ENCODE data around the gene ENOSF1. TPM values are rescaled to one million over a fixed set of nuclear protein-coding genes. Genes with fewer than 3 reads are reported as not detected.

The ENOSF1 gene
- total and polyA plus RNA-seq, 2 of the 13 experiments (the other 11 are each of a cell fraction or from before 2014, with no cell fraction given), result 37.6 to 40.1 TPM

DNA sequence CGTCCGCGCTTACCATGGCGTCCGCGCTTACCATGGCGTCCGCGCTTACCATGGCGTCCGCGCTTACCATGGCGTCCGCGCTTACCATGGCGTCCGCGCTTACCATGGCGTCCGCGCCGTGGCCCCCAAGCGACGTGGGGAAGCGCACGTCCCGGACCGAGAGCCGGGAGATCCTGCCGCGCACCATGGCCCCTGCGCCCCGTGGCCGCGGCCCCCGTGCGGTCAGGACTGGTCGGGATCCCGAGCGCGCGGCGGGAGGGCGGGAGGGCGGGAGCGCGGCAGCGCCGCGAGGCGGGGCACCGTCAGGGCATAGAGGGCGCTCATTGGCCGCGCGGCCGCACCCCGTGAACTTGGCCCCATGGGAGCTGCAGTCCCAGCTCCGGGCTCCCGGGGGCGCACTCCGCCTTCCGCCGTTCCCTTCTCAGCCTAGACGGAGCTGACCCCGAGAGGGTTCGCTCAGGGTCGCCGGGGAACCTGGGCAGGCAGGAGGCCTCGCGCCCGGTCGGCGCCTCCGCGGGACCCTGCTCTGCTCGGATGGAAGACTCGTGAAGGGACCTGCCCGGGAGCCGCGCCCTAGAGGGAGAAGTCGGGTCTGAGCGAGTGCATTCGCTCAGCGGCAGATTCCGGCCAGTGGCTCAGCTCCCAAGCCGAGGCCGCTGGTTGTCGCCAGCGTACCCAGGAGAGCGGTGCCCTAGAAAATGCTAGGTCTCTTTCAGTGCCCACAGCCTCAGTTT lies at the start of gene ENOSF1 (continued):
- TF ChIP-seq, protein P1, sequence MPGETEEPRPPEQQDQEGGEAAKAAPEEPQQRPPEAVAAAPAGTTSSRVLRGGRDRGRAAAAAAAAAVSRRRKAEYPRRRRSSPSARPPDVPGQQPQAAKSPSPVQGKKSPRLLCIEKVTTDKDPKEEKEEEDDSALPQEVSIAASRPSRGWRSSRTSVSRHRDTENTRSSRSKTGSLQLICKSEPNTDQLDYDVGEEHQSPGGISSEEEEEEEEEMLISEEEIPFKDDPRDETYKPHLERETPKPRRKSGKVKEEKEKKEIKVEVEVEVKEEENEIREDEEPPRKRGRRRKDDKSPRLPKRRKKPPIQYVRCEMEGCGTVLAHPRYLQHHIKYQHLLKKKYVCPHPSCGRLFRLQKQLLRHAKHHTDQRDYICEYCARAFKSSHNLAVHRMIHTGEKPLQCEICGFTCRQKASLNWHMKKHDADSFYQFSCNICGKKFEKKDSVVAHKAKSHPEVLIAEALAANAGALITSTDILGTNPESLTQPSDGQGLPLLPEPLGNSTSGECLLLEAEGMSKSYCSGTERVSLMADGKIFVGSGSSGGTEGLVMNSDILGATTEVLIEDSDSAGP (CRISPR knock-in tag; IDR thresholded peaks at IDR 0.05; ENCODE audit: borderline replicate concordance), result peak; percentile 71
- TF ChIP-seq, protein P2, sequence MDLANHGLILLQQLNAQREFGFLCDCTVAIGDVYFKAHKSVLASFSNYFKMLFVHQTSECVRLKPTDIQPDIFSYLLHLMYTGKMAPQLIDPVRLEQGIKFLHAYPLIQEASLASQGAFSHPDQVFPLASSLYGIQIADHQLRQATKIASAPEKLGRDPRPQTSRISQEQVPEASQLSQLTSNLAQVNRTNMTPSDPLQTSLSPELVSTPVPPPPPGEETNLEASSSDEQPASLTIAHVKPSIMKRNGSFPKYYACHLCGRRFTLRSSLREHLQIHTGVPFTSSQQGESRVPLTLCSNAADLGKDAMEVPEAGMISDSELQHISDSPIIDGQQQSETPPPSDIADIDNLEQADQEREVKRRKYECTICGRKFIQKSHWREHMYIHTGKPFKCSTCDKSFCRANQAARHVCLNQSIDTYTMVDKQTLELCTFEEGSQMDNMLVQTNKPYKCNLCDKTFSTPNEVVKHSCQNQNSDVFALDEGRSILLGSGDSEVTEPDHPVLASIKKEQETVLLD (CRISPR knock-in tag; IDR thresholded peaks at IDR 0.05; ENCODE audit: low read depth), result peak; percentile 98
- TF ChIP-seq, protein P3, sequence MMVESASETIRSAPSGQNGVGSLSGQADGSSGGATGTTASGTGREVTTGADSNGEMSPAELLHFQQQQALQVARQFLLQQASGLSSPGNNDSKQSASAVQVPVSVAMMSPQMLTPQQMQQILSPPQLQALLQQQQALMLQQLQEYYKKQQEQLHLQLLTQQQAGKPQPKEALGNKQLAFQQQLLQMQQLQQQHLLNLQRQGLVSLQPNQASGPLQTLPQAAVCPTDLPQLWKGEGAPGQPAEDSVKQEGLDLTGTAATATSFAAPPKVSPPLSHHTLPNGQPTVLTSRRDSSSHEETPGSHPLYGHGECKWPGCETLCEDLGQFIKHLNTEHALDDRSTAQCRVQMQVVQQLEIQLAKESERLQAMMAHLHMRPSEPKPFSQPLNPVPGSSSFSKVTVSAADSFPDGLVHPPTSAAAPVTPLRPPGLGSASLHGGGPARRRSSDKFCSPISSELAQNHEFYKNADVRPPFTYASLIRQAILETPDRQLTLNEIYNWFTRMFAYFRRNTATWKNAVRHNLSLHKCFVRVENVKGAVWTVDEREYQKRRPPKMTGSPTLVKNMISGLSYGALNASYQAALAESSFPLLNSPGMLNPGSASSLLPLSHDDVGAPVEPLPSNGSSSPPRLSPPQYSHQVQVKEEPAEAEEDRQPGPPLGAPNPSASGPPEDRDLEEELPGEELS (CRISPR knock-in tag; IDR thresholded peaks at IDR 0.05), result no peak
- TF ChIP-seq SKI (IDR thresholded peaks at IDR 0.05; ENCODE audit: partially characterized antibody), result no peak
- TF ChIP-seq PTBP1 (IDR thresholded peaks at IDR 0.05; ENCODE audit: low read depth, low read length, poor library complexity, severe bottlenecking), result no peak
- no peak for TF ChIP-seq ARID2 (CRISPR knock-in tag; IDR thresholded peaks at IDR 0.05; ENCODE audit: borderline replicate concordance)
- TF ChIP-seq HOXA5 (CRISPR knock-in tag; IDR thresholded peaks at IDR 0.05), result no peak
- TF ChIP-seq, protein P4, sequence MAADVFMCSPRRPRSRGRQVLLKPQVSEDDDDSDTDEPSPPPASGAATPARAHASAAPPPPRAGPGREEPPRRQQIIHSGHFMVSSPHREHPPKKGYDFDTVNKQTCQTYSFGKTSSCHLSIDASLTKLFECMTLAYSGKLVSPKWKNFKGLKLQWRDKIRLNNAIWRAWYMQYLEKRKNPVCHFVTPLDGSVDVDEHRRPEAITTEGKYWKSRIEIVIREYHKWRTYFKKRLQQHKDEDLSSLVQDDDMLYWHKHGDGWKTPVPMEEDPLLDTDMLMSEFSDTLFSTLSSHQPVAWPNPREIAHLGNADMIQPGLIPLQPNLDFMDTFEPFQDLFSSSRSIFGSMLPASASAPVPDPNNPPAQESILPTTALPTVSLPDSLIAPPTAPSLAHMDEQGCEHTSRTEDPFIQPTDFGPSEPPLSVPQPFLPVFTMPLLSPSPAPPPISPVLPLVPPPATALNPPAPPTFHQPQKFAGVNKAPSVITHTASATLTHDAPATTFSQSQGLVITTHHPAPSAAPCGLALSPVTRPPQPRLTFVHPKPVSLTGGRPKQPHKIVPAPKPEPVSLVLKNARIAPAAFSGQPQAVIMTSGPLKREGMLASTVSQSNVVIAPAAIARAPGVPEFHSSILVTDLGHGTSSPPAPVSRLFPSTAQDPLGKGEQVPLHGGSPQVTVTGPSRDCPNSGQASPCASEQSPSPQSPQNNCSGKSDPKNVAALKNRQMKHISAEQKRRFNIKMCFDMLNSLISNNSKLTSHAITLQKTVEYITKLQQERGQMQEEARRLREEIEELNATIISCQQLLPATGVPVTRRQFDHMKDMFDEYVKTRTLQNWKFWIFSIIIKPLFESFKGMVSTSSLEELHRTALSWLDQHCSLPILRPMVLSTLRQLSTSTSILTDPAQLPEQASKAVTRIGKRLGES (CRISPR knock-in tag; IDR thresholded peaks at IDR 0.05; ENCODE audit: borderline replicate concordance), result no peak
- TF ChIP-seq, protein P5, sequence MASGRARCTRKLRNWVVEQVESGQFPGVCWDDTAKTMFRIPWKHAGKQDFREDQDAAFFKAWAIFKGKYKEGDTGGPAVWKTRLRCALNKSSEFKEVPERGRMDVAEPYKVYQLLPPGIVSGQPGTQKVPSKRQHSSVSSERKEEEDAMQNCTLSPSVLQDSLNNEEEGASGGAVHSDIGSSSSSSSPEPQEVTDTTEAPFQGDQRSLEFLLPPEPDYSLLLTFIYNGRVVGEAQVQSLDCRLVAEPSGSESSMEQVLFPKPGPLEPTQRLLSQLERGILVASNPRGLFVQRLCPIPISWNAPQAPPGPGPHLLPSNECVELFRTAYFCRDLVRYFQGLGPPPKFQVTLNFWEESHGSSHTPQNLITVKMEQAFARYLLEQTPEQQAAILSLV (CRISPR knock-in tag; IDR thresholded peaks at IDR 0.05; ENCODE audit: borderline replicate concordance), result 0 out of 2 replicates have a peak, but pooled peaks have one; percentile 73
- TF ChIP-seq LCORL (IDR thresholded peaks at IDR 0.05), result no peak
- no peak for TF ChIP-seq LCORL (CRISPR knock-in tag; IDR thresholded peaks at IDR 0.05)
- no peak for TF ChIP-seq YEATS2 (CRISPR knock-in tag; IDR thresholded peaks at IDR 0.05; ENCODE audit: borderline replicate concordance)
- TF ChIP-seq NR3C1 (CRISPR knock-in tag; IDR thresholded peaks at IDR 0.05), result no peak
- TF ChIP-seq, protein P6, sequence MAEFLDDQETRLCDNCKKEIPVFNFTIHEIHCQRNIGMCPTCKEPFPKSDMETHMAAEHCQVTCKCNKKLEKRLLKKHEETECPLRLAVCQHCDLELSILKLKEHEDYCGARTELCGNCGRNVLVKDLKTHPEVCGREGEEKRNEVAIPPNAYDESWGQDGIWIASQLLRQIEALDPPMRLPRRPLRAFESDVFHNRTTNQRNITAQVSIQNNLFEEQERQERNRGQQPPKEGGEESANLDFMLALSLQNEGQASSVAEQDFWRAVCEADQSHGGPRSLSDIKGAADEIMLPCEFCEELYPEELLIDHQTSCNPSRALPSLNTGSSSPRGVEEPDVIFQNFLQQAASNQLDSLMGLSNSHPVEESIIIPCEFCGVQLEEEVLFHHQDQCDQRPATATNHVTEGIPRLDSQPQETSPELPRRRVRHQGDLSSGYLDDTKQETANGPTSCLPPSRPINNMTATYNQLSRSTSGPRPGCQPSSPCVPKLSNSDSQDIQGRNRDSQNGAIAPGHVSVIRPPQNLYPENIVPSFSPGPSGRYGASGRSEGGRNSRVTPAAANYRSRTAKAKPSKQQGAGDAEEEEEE (CRISPR knock-in tag; IDR thresholded peaks at IDR 0.05; ENCODE audit: borderline replicate concordance), result no peak; the same call in 1 of the 2 replicates
- TF ChIP-seq ZNF431 (CRISPR knock-in tag; IDR thresholded peaks at IDR 0.05; ENCODE audit: borderline replicate concordance, low read depth), result peak; percentile 41; the same call in 1 of the 2 replicates
- TF ChIP-seq CEBPB (IDR thresholded peaks at IDR 0.05; ENCODE audit: borderline replicate concordance, low read depth, low read length), result no peak
- TF ChIP-seq ZNF136 (CRISPR knock-in tag; IDR thresholded peaks at IDR 0.05; ENCODE audit: low read depth), result no peak

Data from HepG2 (cell line).